HT1080 (cell line): ENCODE measurements around the gene TMOD3. TPM values are rescaled to one million over a fixed set of nuclear protein-coding genes. Genes with fewer than 3 reads are reported as not detected.
"Not testable (repeated sequence)": the region's sequence is repeated elsewhere in the genome, so short reads cannot be mapped to it uniquely, and the experiment has no call there.

ENCODE experiments used
- DNase-seq: peaks from one replicate; pipeline ENCODE4 v3.0.0-alpha.2; 2015; ENCODE audit warnings: low read depth
- total RNA-seq: library from RNA; depleted of rRNA; stranded (reverse); fragments of >200 nt; shearing (Covaris generic); gene quantifications from 2 replicates; pipeline ENCODE4 v1.2.3, GENCODE V29; 2014

Gene TMOD3
- total RNA-seq, 1 experiment from 2014 or later: 47.6 TPM

GRCh38 chr15:51863131-51863530, 33.7 kb downstream of the TMOD3 start:
- DNase-seq: no peak

GRCh38 chr15:51864408-51865056, 35.1 kb downstream of the TMOD3 start:
- peak; percentile 46 for DNase-seq

GRCh38 chr15:51865317-51865716, 35.9 kb downstream of the TMOD3 start:
- no peak for DNase-seq

GRCh38 chr15:51866161-51866560, 36.7 kb downstream of the TMOD3 start:
- DNase-seq: no peak

- DNase-seq: no peak
Observed at GRCh38 chr15:51866751-51867150, 37.3 kb downstream of the TMOD3 start.

- peak; percentile 83 for DNase-seq
Observed at GRCh38 chr15:51869060-51869421, 39.6 kb downstream of the TMOD3 start.

- no peak for DNase-seq
Observed at GRCh38 chr15:51870774-51871173, 41.3 kb downstream of the TMOD3 start.

GRCh38 chr15:51874751-51875644, 45.5 kb downstream of the TMOD3 start:
- peak; percentile 97 for DNase-seq

GRCh38 chr15:51876169-51876568, 46.7 kb downstream of the TMOD3 start:
- DNase-seq: no peak

- DNase-seq: peak; percentile 36
Observed at GRCh38 chr15:51878446-51879386, 49.3 kb downstream of the TMOD3 start.

- peak; percentile 34 for DNase-seq
Observed at GRCh38 chr15:51879555-51879954, 50.1 kb downstream of the TMOD3 start.

GRCh38 chr15:51883271-51883837, 53.9 kb downstream of the TMOD3 start:
- no peak for DNase-seq

- no peak for DNase-seq
Observed at GRCh38 chr15:51884041-51884440, 54.6 kb downstream of the TMOD3 start.

GRCh38 chr15:51884517-51885236, 55.2 kb downstream of the TMOD3 start:
- DNase-seq: peak; percentile 8

GRCh38 chr15:51885758-51886157, 56.3 kb downstream of the TMOD3 start:
- not testable (repeated sequence) for DNase-seq

GRCh38 chr15:51887887-51888592, 58.6 kb downstream of the TMOD3 start:
- no peak for DNase-seq

- no peak for DNase-seq
Observed at GRCh38 chr15:51888593-51889195, 59.2 kb downstream of the TMOD3 start.

- DNase-seq: no peak
Observed at GRCh38 chr15:51889486-51889885, 60.0 kb downstream of the TMOD3 start.

GRCh38 chr15:51904421-51904820, 75.0 kb downstream of the TMOD3 start:
- DNase-seq: no peak
